HK-2 (cell line): ENCODE measurements around the gene ADORA1.

ENCODE experiments used
- DNase-seq: peaks from one replicate; pipeline ENCODE4 v3.0.0-alpha.2; 2018; ENCODE audit not compliant: unreplicated experiment

The ADORA1 gene

DNA sequence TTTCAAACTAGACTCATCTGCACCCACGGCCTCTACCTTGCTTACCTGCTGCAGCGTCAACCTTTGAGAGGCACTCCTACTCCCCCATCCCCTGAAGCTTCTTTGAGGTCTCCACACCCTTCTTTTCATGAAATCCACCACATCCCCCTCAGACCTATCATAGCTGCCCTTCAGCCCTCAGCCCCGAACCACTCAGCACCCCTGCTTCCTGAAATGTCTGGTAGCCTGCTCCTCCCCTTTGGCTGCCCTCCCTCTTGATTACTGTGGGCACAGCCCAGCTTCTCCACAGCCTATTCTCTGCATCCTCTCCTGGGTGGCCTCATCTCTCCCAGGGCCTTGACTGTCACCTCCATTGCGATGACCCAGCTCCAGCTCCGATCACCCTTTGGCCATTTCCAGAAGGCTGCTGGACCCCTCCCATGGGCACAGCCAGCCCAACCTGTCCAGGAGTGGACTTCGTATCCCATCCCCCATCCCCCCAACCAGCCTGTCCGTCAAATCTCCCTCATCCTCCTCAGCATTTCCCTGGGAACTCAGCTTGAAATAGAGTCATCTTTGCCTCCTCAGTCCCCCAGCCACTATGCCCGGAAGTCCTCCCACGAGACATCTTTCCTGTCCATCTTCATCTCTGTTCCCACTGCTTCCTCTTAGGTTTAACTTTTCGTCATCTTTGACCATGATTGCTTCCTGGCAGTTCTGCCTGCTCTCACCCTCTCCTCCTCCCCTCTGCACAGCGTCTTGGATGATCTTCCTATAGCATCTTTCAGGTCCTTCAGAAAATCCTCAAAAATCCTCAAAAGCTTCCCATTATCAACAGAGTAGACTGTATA is 6.1 kb upstream of the ADORA1 start:
- DNase-seq, result no peak

DNA sequence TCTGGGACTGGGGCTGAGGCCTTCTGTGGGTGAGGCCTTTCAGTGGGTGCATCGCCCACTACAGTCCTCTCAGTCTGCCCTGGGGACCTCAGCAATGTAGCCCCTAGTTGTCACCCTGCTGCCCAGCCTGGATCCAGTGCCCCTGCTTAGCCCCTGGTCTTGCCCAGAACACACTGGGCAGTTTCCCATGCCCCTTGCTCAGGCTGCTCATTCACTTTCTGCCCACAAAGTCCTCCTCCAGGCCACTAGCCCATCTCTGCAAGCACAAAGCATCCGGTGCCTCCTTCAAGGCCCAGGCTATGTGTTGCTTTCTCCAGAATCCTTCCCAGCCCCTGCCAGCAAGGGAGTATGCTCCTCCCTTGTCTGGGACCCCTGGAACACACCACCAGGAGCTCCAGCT is 5.4 kb upstream of the ADORA1 start:
- DNase-seq, result no peak

DNA sequence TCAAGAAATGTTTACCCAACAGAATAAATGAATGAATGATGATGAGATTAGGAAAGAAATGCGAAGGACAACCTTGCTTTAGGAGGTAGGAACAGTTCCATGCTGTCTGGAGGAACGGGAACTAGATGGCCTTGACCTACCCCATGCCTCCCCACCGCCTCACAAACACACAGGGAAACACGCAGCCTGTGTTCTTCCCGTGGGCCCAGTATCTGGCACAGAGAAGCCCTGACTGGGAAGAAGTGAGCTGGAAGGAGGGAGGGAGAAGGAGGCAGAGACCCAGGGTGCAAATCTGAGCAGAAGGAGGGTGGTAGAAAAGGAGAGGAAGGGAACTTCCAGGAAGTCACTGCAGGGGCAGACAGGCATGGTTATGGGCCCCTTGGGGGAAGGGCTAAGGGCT is 3.5 kb upstream of the ADORA1 start:
- no peak for DNase-seq

DNA sequence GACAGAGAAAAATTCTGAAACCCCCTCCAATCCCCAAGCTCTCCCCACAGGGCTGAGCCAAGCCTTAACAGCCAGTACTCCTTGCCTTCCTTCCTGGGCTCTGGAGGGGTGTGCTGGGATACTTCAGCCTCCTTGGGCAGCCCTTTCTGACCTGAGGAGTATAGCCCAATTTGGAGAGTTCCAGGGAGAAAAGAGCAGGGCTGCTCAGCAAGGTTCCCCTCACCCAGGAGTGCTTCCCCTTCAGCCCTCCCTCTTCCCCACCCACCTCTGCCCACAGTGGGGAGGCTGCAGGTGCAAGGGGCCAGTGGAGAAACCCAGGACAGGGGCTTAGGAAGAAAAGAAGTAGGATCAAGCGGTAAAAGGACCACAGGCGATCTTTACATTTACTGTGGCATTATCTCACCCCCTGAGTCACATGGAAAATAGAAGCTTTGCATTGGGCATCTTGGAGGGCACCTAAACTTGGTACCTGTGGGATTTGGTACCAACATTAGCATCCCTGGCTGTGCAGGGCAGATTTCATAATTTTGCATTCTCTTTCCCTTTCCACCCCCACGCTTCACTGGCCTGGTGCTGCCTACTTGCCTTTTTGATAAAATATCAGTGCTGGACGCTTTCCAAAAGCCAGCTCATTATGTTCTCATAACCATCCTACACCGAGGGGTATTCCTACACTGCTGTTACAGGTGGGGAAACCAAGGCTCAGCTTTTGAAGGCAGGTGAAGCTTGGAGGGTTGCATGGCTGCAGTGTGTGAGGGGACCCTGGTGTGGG is 2.8 kb upstream of the ADORA1 start:
- no peak for DNase-seq

DNA sequence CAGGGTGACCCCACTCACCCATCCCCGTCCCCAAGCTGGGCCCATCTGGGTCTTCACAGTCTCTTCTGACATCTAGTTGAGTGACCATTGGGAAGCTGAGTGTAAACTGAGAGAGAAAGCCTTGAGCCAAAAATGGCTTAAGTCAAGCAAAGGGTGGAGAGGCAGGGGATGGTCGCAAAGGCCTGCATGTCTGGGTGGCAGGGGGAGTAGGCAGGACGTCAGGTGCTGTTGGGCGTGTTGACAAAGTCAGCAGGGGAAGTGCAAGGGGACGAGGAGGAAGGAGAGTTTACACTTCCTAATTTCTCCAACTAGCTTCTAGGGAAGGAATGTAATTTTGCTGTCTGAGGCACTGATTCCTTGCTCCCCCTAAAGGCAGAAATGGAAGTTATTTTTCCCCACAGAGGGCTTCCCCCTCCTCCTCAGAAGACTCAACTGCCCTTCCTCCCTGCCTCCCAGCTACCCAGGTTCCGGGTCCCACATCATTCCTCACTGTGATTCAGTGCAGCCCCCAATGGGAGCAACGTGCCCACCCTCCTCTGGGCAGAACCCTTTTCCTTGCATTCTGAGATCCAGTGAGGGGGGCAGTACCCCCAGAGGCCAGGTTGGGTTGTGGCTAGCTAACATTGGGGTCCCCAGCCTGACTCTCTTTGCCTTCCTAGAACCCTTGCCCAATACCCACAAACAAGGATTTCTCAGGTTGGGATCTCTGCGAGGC is 1.2 kb upstream of the ADORA1 start:
- DNase-seq, result no peak

DNA sequence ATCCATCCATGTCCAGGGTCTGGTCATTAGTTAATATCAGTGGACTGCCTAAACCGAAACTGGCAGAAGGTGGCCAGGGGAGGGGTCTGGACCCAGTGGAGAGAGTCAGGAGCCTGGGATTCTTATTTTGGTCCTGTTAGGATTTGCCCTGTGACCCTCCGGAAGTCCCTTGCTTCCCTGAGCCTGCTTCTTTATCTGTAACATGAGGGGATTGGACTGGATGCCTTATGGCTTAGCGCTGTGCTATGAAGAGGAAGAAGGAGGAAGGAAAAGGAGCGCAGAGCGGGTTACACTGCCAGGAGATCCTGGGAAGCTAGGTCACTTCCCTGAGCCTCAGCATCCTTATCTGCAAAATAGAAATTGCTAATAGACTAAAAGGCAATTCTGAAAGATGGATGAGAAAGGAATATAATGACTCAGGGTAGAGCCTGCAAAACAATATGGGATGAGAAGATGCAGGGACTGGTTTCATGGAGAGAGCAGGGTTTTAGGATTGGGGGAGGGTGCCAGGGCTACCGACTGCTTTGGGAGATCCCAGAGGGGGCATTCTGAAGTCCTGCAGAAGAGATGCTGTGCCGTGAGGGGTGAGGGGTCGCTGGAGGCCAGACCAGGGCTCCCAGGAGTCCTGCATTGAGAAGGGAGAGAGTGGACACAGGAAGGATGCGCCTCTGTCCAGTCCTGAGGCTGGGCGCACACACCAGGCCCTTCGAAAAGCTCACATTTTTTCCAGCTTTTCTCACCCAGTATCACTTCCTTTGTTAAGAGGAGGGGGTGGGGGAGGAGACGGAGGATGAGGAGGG is 460 bp upstream of the ADORA1 start:
- no peak for DNase-seq

DNA sequence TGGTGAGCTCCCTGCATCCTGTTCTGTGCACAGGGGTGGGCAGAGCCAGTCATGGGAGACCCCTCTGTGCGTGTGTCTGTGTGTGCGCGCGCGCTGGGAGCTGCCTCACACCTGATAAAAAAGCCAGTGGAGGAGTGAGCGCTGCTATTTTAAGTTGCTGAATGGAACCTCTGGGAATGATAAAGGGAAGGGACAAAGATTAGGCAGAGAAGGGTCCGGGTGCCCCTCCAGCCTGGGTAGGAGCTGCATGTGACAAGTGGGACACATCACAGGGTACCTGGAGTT is 847 bp downstream of the ADORA1 start:
- DNase-seq, result no peak

DNA sequence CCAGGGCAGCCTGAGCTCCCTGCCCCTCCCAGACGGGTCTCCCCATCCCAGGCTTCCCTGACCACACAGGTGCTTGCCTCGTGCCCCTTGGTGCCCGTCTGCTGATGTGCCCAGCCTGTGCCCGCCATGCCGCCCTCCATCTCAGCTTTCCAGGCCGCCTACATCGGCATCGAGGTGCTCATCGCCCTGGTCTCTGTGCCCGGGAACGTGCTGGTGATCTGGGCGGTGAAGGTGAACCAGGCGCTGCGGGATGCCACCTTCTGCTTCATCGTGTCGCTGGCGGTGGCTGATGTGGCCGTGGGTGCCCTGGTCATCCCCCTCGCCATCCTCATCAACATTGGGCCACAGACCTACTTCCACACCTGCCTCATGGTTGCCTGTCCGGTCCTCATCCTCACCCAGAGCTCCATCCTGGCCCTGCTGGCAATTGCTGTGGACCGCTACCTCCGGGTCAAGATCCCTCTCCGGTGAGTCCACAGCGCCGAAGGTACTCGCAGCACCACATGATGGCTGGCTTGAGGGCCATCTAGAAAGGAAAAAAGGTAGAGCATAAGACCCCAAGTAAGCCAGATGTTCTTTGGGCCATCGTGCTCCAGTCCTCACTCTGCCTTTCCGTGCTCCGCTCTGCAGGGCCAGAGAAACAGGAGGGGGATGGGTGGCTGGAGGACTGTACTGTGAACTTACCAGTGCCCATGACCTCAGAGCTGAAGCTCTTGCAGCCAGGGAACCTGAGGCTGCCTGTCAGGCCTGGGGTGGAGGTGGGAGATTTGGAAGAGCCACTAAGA is 1.4 kb downstream of the ADORA1 start:
- no peak for DNase-seq

DNA sequence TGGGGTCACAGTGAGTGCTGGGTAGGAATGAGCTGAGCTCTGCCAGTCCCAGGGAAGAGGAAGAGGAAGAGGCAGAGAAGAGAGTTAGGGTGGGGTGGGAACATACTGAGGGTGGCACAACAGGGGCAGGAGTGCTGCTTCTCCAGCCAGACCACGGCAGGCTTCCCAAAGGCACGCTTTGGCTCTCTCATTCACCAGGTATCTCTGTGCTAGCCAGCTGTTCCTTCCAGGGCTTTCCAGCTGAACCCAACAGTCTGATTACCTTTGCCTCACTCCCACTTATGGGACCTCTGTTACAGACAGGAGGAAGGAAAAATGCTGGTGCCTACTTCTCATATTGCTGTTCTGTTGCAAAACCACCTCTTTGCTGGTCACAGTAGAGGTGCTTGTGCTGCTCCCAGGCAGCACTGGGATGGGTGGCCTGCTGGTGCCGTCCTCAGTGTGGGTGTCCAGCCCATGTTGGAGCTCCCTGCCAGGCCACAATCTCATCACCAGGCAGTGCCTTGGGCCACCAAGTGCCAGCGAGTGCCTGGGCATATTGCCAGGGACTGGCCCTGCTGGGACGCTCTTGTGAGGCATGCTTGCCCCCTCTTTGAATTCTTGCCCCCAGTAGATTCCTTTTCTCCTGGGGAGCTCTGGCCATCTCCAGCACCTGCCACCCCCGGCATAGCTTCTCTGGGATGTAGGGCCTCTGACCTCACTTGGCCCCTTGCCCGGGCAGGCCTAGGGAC is 2.1 kb downstream of the ADORA1 start:
- DNase-seq, result no peak

DNA sequence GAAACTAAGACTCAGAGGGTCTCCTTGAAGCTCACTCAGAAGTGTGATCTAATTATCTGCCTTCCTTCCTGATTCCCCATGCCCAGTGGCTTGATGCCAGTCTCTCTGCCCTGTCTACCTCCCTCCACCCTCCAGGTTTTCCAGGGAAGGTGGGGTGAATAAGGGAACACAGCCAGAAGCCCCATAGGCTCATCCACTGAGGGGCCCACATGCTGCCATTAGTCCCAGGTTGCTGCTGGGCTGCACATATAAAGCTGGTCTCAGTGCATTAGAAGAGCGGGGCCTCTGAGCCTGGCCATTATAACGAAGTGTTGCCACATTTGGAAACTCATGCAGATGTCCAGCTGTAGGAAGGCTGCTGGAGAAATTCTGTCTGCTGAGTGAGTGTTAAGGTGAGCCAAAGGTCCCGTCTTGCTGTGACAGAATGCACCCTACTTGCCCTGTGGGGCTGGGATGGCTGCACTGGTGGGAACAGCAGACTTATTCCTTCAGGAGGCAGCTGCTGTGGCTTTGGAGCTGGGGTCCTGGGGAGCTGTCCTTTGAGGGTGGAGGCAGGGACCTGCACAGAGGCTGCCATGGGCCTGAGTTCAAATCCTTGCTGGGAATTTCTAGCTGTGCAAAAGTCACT is 2.9 kb downstream of the ADORA1 start:
- DNase-seq, result no peak

DNA sequence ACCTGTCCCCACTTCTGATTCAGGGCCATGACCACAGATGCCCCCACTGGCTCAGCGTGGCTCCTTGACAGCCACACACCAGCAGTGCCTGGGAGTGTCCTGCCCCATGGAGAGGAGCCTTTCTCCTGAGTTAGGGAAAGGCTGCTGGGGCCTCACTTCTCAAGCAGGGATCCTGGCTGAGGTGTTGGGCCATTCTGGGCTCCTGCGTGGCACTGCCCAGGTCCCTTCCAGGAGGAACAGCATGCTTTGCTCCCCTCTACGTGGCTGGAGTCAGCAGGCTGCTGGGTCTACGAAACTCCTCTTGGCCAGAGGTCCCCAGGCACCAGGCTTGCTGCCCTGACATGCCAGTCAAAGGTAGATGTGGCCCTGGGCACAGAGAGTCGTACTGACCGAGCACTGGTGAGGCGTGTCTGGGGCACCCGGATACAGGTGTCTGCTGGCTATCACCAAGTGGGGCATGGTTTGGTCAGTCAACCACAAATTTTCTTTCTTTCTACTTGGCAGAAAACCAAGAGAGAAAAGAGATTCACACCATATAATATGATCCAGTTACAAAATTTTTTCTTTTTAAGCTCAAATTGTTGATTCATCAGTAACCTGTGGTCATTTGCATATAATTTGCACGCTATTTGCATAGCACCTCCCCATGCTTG is 4.1 kb downstream of the ADORA1 start:
- DNase-seq, result no peak

DNA sequence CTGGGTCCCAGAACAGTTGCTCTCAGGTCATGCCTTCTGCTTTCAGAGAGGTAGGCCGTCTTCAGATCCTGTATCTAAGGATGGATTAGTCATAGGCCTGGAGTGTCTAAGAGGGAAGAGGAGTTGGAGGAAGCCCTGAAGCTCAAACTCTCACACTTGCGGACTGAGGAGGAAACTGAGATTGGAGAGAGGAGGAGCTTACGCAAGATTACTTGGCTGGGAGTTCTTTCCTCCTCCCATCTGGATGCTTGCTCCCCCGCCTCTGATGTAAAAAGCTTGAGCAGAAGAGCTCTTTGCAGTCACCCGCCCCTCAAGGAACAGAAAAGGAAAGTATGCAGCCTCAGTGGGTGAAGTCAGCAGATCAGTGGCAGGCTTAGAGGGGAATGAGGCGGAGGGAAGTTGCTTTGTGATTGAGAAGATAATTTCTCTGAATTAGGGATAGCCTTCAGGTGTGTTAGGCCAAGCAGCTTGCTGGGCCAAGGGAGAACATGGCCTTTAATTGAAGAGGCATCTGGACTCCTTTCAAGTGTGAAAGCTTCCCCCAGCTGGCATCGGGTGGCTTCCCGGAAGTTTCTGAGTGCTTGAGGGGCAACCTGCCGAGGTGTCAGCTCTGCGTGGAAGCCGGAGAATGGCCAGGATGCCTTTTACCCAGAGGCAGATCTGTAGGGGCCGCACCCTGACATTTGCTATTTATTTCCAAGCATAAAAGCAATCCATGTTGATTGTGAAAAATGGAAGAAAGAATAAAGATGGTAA is 6.6 kb downstream of the ADORA1 start:
- peak; percentile 37 for DNase-seq

DNA sequence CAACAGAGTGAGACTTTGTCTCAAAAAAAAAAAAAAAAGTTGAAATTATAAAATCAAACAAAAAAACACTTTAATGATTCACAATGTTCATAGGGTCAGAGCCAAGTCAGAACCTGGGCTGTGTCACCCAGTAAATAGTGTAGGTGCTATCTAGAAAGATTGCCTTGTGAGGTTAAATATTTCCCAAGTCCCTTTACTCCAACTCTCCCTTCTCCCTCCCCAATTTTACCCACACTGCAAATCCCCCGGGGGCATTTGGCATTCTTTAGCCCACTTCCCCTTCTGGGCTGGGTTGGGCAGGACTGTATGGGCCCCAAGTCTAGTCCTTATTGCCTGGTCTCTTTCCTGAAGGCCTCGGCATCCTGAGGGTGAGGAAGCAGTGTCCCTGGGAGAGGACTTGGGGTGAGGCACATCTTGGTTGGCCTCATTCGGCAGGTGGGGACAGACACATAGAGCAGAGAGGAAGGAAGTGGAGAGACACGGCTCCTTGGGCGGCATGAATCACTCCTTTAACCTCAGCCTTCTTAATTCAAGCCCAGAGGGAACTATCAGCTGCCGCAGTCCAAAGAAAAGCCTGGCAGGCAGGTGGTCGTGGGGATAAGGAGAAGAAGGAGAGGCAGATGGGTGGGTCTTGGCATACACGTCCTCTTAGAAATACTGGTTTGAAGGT is 8.2 kb downstream of the ADORA1 start:
- peak; percentile 58 for DNase-seq

DNA sequence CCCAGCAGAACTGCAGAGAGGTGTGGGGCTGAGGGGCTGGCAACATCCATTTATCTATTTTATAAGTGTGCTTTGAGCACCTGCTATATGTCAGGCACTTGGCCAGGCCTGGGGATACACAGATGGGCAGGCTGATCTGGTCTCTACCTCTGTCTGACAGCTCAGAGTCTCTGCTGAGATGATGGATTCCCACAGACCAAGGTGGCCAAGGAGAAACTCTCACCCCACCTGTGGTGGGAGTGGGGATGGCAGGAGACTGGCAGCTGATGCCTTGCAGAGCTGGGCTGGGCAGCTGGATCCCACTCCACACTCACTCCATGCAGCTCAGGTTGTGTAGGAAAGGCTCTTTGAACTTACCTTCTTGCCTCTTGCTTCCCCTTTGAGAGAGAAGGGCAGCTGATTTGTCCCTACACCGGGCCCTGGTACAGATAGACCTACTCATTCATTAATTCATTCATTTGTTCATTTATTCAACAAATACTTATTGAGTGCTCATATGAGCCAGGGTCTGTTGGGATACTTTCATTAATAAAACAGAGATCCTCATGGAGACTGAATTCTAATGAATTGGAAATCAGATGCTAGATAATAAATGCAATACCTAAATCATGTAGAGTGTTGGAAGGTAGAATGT is 9.0 kb downstream of the ADORA1 start:
- no peak for DNase-seq

DNA sequence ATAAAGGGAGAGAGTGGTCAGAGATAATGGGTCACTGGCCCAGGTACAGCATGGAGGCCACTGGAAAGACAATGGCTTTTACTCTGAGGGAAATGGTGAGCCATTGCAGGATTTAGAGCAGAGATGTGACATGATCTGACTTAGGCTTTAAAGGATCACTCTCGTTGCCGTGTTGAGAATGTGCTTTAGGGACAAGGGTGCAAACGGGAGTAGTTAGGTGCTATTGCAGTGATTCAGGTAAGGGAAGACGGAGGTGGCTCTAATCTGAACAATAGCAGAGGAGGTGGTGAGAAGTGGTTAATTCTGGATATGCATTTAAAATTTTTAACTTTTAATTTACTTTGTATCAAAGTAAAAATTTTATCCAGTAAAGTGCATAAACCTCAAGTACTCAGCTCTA is 9.8 kb downstream of the ADORA1 start:
- no peak for DNase-seq

DNA sequence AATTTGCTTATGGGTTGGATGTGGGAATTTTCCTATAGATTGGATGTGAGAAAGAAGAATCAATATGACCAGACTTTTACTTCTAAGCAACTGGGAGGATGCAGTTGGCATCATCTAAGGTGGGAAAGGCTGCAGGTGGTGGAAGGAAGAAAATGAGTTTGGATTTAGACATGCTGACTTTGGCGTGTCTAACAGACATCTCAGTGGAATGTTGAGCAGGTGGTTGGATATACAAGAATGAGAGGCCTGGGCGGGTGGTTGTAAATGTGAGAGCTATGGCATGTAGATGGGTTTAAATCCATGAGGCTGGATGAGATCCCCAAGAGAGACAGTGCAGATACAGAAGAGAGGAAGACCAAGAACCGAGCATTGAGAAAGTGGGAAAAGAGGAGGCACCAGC is 10.5 kb downstream of the ADORA1 start:
- DNase-seq, result no peak

DNA sequence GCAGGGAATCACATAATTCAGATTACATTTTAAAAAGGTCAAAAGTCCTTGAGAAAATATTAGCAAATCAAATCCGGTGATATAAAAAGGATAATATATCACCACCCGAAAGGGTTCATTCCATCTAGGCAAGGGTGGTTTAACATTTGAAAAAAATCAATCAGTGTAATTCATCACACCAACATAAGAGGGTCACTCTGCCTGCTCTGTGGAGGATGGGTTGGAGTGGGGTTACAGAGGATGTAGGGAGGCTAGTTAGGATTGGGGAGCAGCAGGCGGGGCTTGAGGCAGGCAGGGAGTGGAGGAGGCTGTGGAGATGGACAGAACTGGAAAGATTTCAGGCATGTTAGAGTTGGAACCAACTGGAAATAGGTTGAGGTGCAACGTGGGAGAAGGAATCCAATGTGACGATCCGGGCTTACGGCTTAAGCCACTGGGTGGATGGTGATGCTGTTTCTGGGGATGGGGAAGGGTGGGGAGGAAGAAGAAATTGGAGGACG is 12.5 kb downstream of the ADORA1 start:
- no peak for DNase-seq
